SK-N-SH treated with all-trans-retinoic acid at 6 μM for 48 hours (cell line): ENCODE measurements around the gene NUB1.

Experiments
- ATAC-seq: fragments of 200-7000 bp; cut with Tn5 transposase; 3 replicates; pipeline ENCODE4 v1.9.1; 2020; ENCODE audit warnings: mild to moderate bottlenecking, moderate library complexity
- ARNTL ChIP-seq: fragments of 450-650 bp; formaldehyde crosslinking; IDR thresholded peaks from 2 replicates; pipeline ENCODE4 v1.5.0; 2020; ENCODE audit warnings: low read depth, mild to moderate bottlenecking, moderate library complexity, borderline replicate concordance
- BACH2 ChIP-seq: fragments of 250-450 bp; sonication (Bioruptor Pico); IDR thresholded peaks from 2 replicates; pipeline ENCODE4 v1.9.0; 2021; ENCODE audit warnings: mild to moderate bottlenecking, borderline replicate concordance
- CREB5 ChIP-seq: fragments of 250-450 bp; sonication (Bioruptor Pico); IDR thresholded peaks from 2 replicates; pipeline ENCODE4 v1.5.1; 2020; ENCODE audit warnings: low read depth, mild to moderate bottlenecking, moderate library complexity
- CSDC2 ChIP-seq: fragments of 250-450 bp; sonication (Bioruptor Pico); IDR thresholded peaks from 2 replicates; pipeline ENCODE4 v1.5.0; 2020; ENCODE audit warnings: mild to moderate bottlenecking, moderate library complexity
- CSRNP3 ChIP-seq: fragments of 250-450 bp; sonication (Bioruptor Pico); IDR thresholded peaks from 2 replicates; pipeline ENCODE4 v1.5.1; 2021; ENCODE audit warnings: mild to moderate bottlenecking, moderate library complexity
- GLIS3 ChIP-seq: fragments of 250-450 bp; sonication (Bioruptor Pico); IDR thresholded peaks from 2 replicates; pipeline ENCODE4 v1.5.0; 2020; ENCODE audit warnings: mild to moderate bottlenecking, moderate library complexity
- ISL1 ChIP-seq: fragments of 250-450 bp; sonication (Bioruptor Pico); IDR thresholded peaks from 2 replicates; pipeline ENCODE4 v2.1.2; 2022; ENCODE audit warnings: mild to moderate bottlenecking, moderate library complexity
- OSR1 ChIP-seq: fragments of 250-450 bp; sonication (Bioruptor Pico); IDR thresholded peaks from 2 replicates; pipeline ENCODE4 v1.8.0; 2022; ENCODE audit warnings: moderate library complexity, mild to moderate bottlenecking, inconsistent platforms
- PATZ1 ChIP-seq: fragments of 250-450 bp; sonication (Bioruptor Pico); IDR thresholded peaks from 2 replicates; pipeline ENCODE4 v1.8.0; 2020; ENCODE audit warnings: mild to moderate bottlenecking, moderate library complexity, borderline replicate concordance
- POU6F1 ChIP-seq: fragments of 250-450 bp; sonication (Bioruptor Pico); IDR thresholded peaks from 2 replicates; pipeline ENCODE4 v1.8.0; 2021; ENCODE audit warnings: low read depth, mild to moderate bottlenecking, moderate library complexity, borderline replicate concordance
- PPARA ChIP-seq: fragments of 250-450 bp; sonication (Bioruptor Pico); IDR thresholded peaks from 2 replicates; pipeline ENCODE4 v1.5.0; 2020; ENCODE audit warnings: mild to moderate bottlenecking, borderline replicate concordance
- RARB ChIP-seq: fragments of 250-450 bp; sonication (Bioruptor Pico); IDR thresholded peaks from 2 replicates; pipeline ENCODE4 v1.8.0; 2021; ENCODE audit warnings: mild to moderate bottlenecking, moderate library complexity
- TCF4 ChIP-seq: fragments of 250-450 bp; sonication (Bioruptor Pico); IDR thresholded peaks from 2 replicates; pipeline ENCODE4 v1.8.0; 2021; ENCODE audit warnings: mild to moderate bottlenecking, moderate library complexity, borderline replicate concordance
- TOX ChIP-seq: fragments of 250-450 bp; sonication (Bioruptor Pico); IDR thresholded peaks from 2 replicates; pipeline ENCODE4 v1.8.0; 2021; ENCODE audit warnings: mild to moderate bottlenecking, moderate library complexity, borderline replicate concordance
- TSHZ2 ChIP-seq: fragments of 250-450 bp; sonication (Bioruptor Pico); IDR thresholded peaks from 2 replicates; pipeline ENCODE4 v1.5.0; 2020; ENCODE audit warnings: mild to moderate bottlenecking, moderate library complexity
- ZC3H10 ChIP-seq: fragments of 250-450 bp; sonication (Bioruptor Pico); IDR thresholded peaks from 2 replicates; pipeline ENCODE4 v1.5.1; 2021; ENCODE audit warnings: mild to moderate bottlenecking, moderate library complexity
- ZFP3 ChIP-seq: fragments of 250-450 bp; sonication (Bioruptor Pico); IDR thresholded peaks from 2 replicates; pipeline ENCODE4 v1.5.0; 2020; ENCODE audit warnings: mild to moderate bottlenecking, moderate library complexity
- ZFP30 ChIP-seq: fragments of 450-650 bp; formaldehyde crosslinking; IDR thresholded peaks from 2 replicates; pipeline ENCODE4 v1.5.0; 2022; ENCODE audit warnings: mild to moderate bottlenecking, moderate library complexity
- ZNF565 ChIP-seq: fragments of 450-650 bp; formaldehyde crosslinking; conservative IDR thresholded peaks from 2 replicates; pipeline ENCODE4 v1.5.0; 2020; ENCODE audit warnings: low read depth, mild to moderate bottlenecking, moderate library complexity
- ZNF70 ChIP-seq: fragments of 450-650 bp; formaldehyde crosslinking; IDR thresholded peaks from 2 replicates; pipeline ENCODE4 v1.5.0; 2020; ENCODE audit warnings: mild to moderate bottlenecking, moderate library complexity
- ZNF8 ChIP-seq: fragments of 450-650 bp; formaldehyde crosslinking; IDR thresholded peaks from 2 replicates; pipeline ENCODE4 v1.5.0; 2020; ENCODE audit warnings: mild to moderate bottlenecking, moderate library complexity

The NUB1 gene

GRCh38 chr7:151395036-151395367 is 53.4 kb downstream of the NUB1 start:
- no peak for ATAC-seq
- TF ChIP-seq OSR1 (CRISPR knock-in tag), result no peak
- no peak for TF ChIP-seq POU6F1 (CRISPR knock-in tag)
- TF ChIP-seq ZFP30 (CRISPR knock-in tag), result no peak
- no peak for TF ChIP-seq CREB5
- TF ChIP-seq CSDC2 (CRISPR knock-in tag), result no peak
- no peak for TF ChIP-seq CSRNP3 (CRISPR knock-in tag)
- TF ChIP-seq BACH2 (CRISPR knock-in tag), result no peak
- no peak for TF ChIP-seq ZC3H10 (CRISPR knock-in tag)
- TF ChIP-seq RARB (CRISPR knock-in tag), result no peak
- TF ChIP-seq ZNF565 (CRISPR knock-in tag), result no peak
- TF ChIP-seq ZNF8, result no peak
- TF ChIP-seq PPARA (CRISPR knock-in tag), result no peak

- ATAC-seq, result no peak
- no peak for TF ChIP-seq GLIS3
- TF ChIP-seq ZNF70 (CRISPR knock-in tag), result no peak
- no peak for TF ChIP-seq ZC3H10 (CRISPR knock-in tag)
- no peak for TF ChIP-seq BACH2 (CRISPR knock-in tag)
- TF ChIP-seq TSHZ2 (CRISPR knock-in tag), result no peak
- no peak for TF ChIP-seq TCF4 (CRISPR knock-in tag)
- TF ChIP-seq ZFP30 (CRISPR knock-in tag), result no peak
- no peak for TF ChIP-seq CREB5
- no peak for TF ChIP-seq CSRNP3 (CRISPR knock-in tag)
- TF ChIP-seq ARNTL (CRISPR knock-in tag), result no peak
- TF ChIP-seq, all 23 proteins: peak for 0
These were observed 54.8 kb downstream of the NUB1 start for GRCh38 chr7:151396328-151396970.

- no peak for ATAC-seq
- TF ChIP-seq CREB5, result no peak
- TF ChIP-seq TOX (CRISPR knock-in tag), result no peak
- TF ChIP-seq PPARA (CRISPR knock-in tag), result no peak
- TF ChIP-seq TCF4 (CRISPR knock-in tag), result no peak
- TF ChIP-seq PATZ1 (CRISPR knock-in tag), result no peak
- no peak for TF ChIP-seq ISL1 (CRISPR knock-in tag)
- TF ChIP-seq POU6F1 (CRISPR knock-in tag), result no peak
- no peak for TF ChIP-seq ZFP3
- no peak for TF ChIP-seq BACH2 (CRISPR knock-in tag)
These were observed 55.4 kb downstream of the NUB1 start for GRCh38 chr7:151397026-151397425.
